ENCODE results near the gene APLP2. TPM values are rescaled to one million over a fixed set of nuclear protein-coding genes. Genes with fewer than 3 reads are reported as not detected.
"Not testable (repeated sequence)": the region's sequence is repeated elsewhere in the genome, so short reads cannot be mapped to it uniquely, and the experiment has no call there.

APLP2 gene
- total and polyA plus RNA-seq, 8 donors, result 41.1 to 563 (median 147) TPM

DNA sequence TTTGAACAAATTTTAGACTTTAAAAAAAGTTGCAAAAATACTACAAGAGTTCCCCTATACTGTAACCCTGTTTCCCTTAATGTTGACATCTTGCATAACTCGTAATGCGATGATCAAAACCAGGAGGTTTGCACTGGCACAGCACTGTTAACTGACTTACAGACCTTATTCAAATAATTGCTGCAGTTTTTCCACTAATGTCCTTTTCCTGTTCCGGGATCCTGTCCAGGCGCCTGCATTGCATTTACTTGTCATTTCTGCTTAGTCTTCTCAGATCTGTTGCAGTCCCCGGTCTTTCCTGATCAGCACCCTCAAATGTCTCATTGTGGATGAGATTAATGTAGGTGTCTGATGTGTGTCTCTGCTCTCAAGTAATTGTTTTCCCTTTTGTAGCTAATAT lies 32.0 kb downstream of the APLP2 start:
- H3K9me3 ChIP-seq, result no peaks in the 10 kb centered on the region
- no peak overlapping the region for H3K27ac ChIP-seq
- no peaks in the 10 kb centered on the region for H3K27me3 ChIP-seq
- TF ChIP-seq, protein P1, sequence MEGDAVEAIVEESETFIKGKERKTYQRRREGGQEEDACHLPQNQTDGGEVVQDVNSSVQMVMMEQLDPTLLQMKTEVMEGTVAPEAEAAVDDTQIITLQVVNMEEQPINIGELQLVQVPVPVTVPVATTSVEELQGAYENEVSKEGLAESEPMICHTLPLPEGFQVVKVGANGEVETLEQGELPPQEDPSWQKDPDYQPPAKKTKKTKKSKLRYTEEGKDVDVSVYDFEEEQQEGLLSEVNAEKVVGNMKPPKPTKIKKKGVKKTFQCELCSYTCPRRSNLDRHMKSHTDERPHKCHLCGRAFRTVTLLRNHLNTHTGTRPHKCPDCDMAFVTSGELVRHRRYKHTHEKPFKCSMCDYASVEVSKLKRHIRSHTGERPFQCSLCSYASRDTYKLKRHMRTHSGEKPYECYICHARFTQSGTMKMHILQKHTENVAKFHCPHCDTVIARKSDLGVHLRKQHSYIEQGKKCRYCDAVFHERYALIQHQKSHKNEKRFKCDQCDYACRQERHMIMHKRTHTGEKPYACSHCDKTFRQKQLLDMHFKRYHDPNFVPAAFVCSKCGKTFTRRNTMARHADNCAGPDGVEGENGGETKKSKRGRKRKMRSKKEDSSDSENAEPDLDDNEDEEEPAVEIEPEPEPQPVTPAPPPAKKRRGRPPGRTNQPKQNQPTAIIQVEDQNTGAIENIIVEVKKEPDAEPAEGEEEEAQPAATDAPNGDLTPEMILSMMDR (IDR thresholded peaks at IDR 0.05), result no peak
- TF ChIP-seq POLR2AphosphoS5 (IDR thresholded peaks at IDR 0.05) (no peak), EP300 (IDR thresholded peaks at IDR 0.05) (no peak), POLR2A (IDR thresholded peaks at IDR 0.05) (no peak)
- peaks cover 10 to 68% (median 38%) of the 10 kb centered on the region in 4 donors for H3K4me1 ChIP-seq
- intact Hi-C loops (cut with DNase I; ENCODE audit: low total_unique reads), result no loop called here
- 63 to 91% (median 84%) methylated on average over 5 of the region's 5 CpGs for WGBS, 5 donors
- H3K4me3 ChIP-seq, result no peak overlapping the region
- H3K36me3 ChIP-seq, result no peaks in the 10 kb centered on the region
- no peak for DNase-seq

DNA sequence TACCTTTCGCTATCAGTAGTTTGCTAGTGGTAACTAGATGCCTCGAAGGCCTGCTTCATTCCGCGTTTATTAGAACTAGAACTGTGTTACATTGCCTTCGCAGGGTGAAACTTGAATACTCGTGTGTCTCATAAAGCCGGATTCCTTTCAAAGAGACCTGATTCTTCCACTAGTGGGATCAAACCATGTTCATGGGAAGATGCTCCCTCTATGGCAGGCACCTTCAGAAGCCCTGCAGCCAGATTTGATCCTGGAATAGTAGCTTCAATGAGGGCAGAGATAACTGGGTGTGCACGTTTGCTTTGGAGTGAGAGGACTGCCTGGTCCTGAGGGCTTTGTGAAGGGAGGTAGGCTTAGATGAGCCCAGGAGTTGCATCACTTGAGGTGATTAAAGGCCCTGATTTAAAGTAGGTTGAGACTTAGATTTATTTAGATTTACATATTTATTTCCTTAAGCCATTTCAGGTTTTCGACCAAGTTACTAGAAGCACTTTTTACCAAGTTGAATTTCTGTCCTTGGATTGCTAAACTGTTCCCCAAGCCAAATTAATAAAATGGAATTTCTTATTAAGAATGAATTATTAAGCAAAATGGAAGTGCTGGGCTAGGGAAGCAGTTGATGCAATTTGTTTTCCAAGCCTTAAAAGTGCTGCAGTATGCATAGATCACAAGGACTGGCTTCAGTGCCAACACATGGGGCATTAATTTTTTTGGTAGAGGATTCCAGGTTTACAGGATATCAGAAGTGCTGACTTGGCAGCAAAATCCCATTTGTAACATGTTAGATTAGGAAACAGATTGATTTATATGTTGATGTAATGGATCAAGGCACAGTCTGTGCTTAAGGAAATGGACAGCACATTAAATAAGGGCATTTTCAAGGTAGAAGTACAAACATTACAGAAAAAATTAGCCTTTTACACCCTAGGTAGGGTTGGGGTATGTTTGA lies 32.9 kb downstream of the APLP2 start:
- no peak for DNase-seq
- H3K27ac ChIP-seq, result peak overlapping the region in 3 of 5 donors; percentile 12 to 54 (median 32)
- no peaks in the 10 kb centered on the region for H3K27me3 ChIP-seq
- no peak overlapping the region for H3K4me3 ChIP-seq
- peaks cover 10 to 62% (median 38%) of the 10 kb centered on the region in 4 donors for H3K4me1 ChIP-seq
- no peaks in the 10 kb centered on the region for H3K36me3 ChIP-seq
- no peaks in the 10 kb centered on the region for H3K9me3 ChIP-seq
- 86 to 93% (median 88%) methylated on average over 9 of the region's 9 CpGs for WGBS, 5 donors
- peak in 1 of 3 donors; percentile 12 for TF ChIP-seq POLR2AphosphoS5 (IDR thresholded peaks at IDR 0.05)
- TF ChIP-seq POLR2A (IDR thresholded peaks at IDR 0.05), result no peak
- intact Hi-C loops (cut with DNase I; ENCODE audit: low total_unique reads), result no loop called here

DNA sequence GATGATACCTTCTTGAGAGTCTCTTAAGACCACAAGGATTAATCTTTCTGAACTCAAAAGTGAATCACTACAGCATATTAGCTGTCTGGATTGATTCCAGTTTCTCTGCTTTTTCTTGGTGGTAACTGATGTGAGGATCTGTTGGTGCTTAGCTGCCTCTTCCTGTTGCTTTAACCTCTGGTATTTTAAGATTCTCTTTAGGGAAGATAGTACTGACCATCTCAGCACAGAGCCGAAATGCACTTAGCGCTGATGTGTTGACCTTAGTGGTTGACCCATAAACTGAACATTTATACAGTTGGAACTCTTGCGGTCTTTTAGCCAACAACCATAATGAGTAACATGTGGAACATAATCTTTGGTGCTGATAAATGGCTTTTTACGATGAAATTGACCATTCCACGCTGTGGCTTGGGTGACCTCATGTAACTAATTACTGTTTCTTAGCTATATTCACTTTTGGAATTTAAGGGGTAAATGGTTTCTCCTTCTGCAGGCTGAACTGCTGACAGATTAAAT lies 33.7 kb downstream of the APLP2 start:
- WGBS, 5 donors, result 54 to 70% (median 63%) methylated on average over 5 of the region's 5 CpGs
- H3K27ac ChIP-seq, result peak overlapping the region in 3 of 5 donors; percentile 12 to 54 (median 32)
- TF ChIP-seq POLR2AphosphoS5 (IDR thresholded peaks at IDR 0.05) (peak in 1 of 3 donors; percentile 38), EP300 (IDR thresholded peaks at IDR 0.05) (no peak)

DNA sequence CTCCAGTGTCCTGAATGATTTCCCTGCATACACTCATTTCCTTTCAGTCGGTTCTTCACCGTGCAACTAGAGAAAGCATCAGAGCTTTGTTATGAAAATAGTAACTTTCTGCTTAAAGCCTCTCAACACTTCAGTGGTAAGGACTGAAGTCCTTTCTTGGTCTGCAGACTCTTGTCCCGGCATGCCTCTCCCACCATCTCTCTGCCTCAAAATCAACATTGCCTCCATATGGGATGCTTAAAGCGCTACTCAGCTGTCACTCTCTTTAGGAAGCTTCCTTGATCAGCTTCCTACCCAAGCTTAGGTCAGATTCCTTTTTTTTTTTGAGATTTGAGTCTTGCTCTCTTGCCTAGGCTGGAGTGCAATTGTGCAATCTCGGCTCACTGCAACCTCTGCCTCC lies 36.7 kb downstream of the APLP2 start:
- no peaks in the 10 kb centered on the region for H3K27me3 ChIP-seq
- TF ChIP-seq EP300 (IDR thresholded peaks at IDR 0.05), result no peak

More for the DNA sequence above, 33.7 kb downstream of the APLP2 start:
- peak in 1 of 2 donors; percentile 58 for DNase-seq
- intact Hi-C loops (cut with DNase I; ENCODE audit: low total_unique reads), result no loop called here
- Histone ChIP-seq H3K36me3 (no peaks in the 10 kb centered on the region), H3K4me1 (peaks cover 10 to 62% (median 35%) of the 10 kb centered on the region in 4 donors), H3K9me3 (no peaks in the 10 kb centered on the region), H3K4me3 (no peak overlapping the region), H3K27me3 (no peaks in the 10 kb centered on the region)

DNA sequence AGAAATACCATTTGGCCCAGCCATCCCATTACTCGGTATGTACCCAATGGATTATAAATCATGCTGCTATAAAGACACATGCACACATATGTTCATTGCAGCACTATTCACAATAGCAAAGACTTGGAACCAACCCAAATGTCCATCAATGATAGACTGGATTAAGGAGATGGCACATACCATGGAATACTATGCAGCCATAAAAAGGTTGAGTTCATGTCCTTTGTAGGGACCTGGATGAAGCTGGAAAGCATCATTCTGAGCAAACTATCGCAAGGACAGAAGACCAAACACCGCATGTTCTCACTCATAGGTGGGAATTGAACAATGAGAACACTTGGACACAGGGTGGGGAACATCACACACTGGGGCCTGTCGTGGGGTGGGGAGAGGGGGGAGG lies 39.0 kb downstream of the APLP2 start:
- H3K4me3 ChIP-seq; intact Hi-C loops (cut with DNase I; ENCODE audit: low total_unique reads); H3K27me3 ChIP-seq; DNase-seq; H3K27ac ChIP-seq; H3K9me3 ChIP-seq: not testable (repeated sequence)
- Histone ChIP-seq H3K4me1 (peaks cover 0 to 12% (median 4%) of the 10 kb centered on the region in 4 donors), H3K36me3 (peaks cover 15 to 43% (median 35%) of the 10 kb centered on the region in 4 donors)
- 90 to 100% (median 94%) methylated on average over 3 to 4 of the region's 4 CpGs for WGBS, 5 donors

More for the DNA sequence above, 36.7 kb downstream of the APLP2 start:
- peaks cover 12 to 21% (median 19%) of the 10 kb centered on the region in 4 donors for H3K36me3 ChIP-seq
- H3K4me3 ChIP-seq, result no peak overlapping the region
- 91 to 94% (median 93%) methylated on average over 5 of the region's 5 CpGs for WGBS, 5 donors
- DNase-seq, result no peak
- no peaks in the 10 kb centered on the region for H3K9me3 ChIP-seq
- H3K4me1 ChIP-seq, result peaks cover 10 to 35% (median 23%) of the 10 kb centered on the region in 4 donors
- H3K27ac ChIP-seq, result no peak overlapping the region
- intact Hi-C loops (cut with DNase I; ENCODE audit: low total_unique reads), result no loop called here

DNA sequence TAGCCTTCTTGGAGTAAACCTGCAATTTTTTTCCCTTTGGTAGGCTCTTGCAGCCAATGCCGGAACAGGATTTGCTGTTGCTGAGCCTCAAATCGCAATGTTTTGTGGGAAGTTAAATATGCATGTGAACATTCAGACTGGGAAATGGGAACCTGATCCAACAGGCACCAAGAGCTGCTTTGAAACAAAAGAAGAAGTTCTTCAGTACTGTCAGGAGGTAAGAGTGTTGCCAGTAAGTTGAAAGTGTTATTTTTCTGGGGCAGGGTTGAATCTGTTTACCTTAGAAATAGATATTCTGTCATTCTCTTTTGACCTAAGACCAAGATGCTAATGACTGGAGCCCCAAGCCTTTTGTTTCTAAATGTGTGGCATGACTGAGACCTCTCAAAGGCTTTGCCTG lies 39.7 kb downstream of the APLP2 start:
- H3K9me3 ChIP-seq, result no peaks in the 10 kb centered on the region

More for the DNA sequence above, 39.7 kb downstream of the APLP2 start:
- no peak for TF ChIP-seq POLR2A (IDR thresholded peaks at IDR 0.05)
- TF ChIP-seq EP300 (IDR thresholded peaks at IDR 0.05), result no peak
- no peak for TF ChIP-seq POLR2AphosphoS5 (IDR thresholded peaks at IDR 0.05)
- TF ChIP-seq, protein P1 (IDR thresholded peaks at IDR 0.05), result no peak
- H3K4me3 ChIP-seq, result no peak overlapping the region
- H3K36me3 ChIP-seq, result peaks cover 15 to 43% (median 35%) of the 10 kb centered on the region in 4 donors
- 77 to 98% (median 87%) methylated on average over 2 of the region's 2 CpGs for WGBS, 5 donors
- H3K27ac ChIP-seq, result no peak overlapping the region
- peaks cover 0 to 12% (median 3%) of the 10 kb centered on the region in 4 donors for H3K4me1 ChIP-seq
- no peak for DNase-seq
- H3K27me3 ChIP-seq, result no peaks in the 10 kb centered on the region
- intact Hi-C loops (cut with DNase I; ENCODE audit: low total_unique reads), result no loop called here
